MCF 10A (cell line): ENCODE results near the gene ERP44. TPM values are rescaled to one million over a fixed set of nuclear protein-coding genes. Genes with fewer than 3 reads are reported as not detected.
A peak's percentile ranks its signal among the peaks of the same experiment; 100 is the strongest.

Experiments used
- BruUV-seq: library from RNA; stranded (reverse); fragments of 400-500 nt; replicated peaks from 2 replicates; lab custom pipeline; 2021; lab: Mats Ljungman, UMichigan
- CTCF ChIA-PET: fragments of 300-600 bp; sonication (Branson Sonifier 250); formaldehyde crosslinking; extraction: SDS; loops from one replicate; lab custom pipeline; 2021; ENCODE audit warnings: antibody characterized with exemption, inconsistent platforms; lab: Yijun Ruan, JAX
- POLR2A ChIA-PET: fragments of 300-600, 350-650 bp; sonication (Branson Sonifier 250); formaldehyde crosslinking; extraction: SDS; loops from one replicate; lab custom pipeline; 2020; ENCODE audit warnings: antibody characterized with exemption, inconsistent platforms; lab: Yijun Ruan, JAX
- DNase-seq: peaks from one replicate; pipeline ENCODE4 v3.0.0-alpha.2; 2018; ENCODE audit not compliant: unreplicated experiment
- H3K27ac Mint-ChIP-seq: one replicate; pipeline ENCODE4 v1.8.0; 2022; ENCODE audit warnings: mild to moderate bottlenecking, low read depth, mixed read lengths; ENCODE audit not compliant: unreplicated experiment
- H3K27me3 Mint-ChIP-seq: one replicate; pipeline ENCODE4 v1.8.0; 2022; ENCODE audit warnings: mixed read lengths; ENCODE audit not compliant: insufficient read depth, unreplicated experiment
- H3K36me3 Mint-ChIP-seq: one replicate; pipeline ENCODE4 v1.8.0; 2022; ENCODE audit warnings: mild to moderate bottlenecking, moderate library complexity, mixed read lengths; ENCODE audit not compliant: insufficient read depth, unreplicated experiment
- H3K4me1 Mint-ChIP-seq: one replicate; pipeline ENCODE4 v1.8.0; 2022; ENCODE audit warnings: mixed read lengths; ENCODE audit not compliant: insufficient read depth, unreplicated experiment
- H3K4me3 Mint-ChIP-seq: one replicate; pipeline ENCODE4 v1.8.0; 2022; ENCODE audit warnings: mild to moderate bottlenecking, moderate library complexity, mixed read lengths; ENCODE audit not compliant: unreplicated experiment
- H3K9me3 Mint-ChIP-seq: one replicate; pipeline ENCODE4 v1.8.0; 2022; ENCODE audit warnings: mixed read lengths; ENCODE audit not compliant: unreplicated experiment
- intact Hi-C: fragments of 100-400 bp; cut with micrococcal nuclease; formaldehyde crosslinking; loops from 2 replicates; pipeline ENCODE4 v1.14.1; 2022
- total RNA-seq: library from RNA; stranded (reverse); gene quantifications from 2 replicates; pipeline ENCODE4 v1.2.3, GENCODE V29; 2022
- TF ChIP-seq, protein P1 (sequence below): fragments of 200-600 bp; IDR thresholded peaks from one replicate; pipeline ENCODE4 v1.8.0; 2022; ENCODE audit warnings: antibody characterized with exemption, mild to moderate bottlenecking; ENCODE audit not compliant: unreplicated experiment

The ERP44 gene
- total RNA-seq, 1 experiment from 2014 or later, result 26.3 TPM

DNA sequence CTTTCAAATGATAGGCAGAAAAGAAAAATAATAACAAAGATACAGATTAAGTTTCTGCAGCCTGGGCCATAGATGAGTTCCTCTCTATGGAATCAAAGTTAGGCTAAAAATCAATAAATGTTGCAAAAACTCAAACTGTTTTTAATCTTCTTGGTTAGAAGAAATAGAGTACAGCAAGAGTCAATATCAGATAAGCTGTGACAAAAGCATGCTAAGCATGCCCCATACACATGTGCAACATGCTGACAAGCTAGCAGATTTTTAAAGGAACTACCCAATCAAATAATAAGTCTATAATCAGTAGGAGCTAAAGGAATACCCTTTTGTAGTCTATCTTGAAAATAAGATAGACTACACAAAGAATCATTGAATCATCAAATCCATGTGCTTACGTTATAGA, 6.7 kb downstream of the ERP44 start:
- DNase-seq, result no peak
- TF ChIP-seq, protein P1, sequence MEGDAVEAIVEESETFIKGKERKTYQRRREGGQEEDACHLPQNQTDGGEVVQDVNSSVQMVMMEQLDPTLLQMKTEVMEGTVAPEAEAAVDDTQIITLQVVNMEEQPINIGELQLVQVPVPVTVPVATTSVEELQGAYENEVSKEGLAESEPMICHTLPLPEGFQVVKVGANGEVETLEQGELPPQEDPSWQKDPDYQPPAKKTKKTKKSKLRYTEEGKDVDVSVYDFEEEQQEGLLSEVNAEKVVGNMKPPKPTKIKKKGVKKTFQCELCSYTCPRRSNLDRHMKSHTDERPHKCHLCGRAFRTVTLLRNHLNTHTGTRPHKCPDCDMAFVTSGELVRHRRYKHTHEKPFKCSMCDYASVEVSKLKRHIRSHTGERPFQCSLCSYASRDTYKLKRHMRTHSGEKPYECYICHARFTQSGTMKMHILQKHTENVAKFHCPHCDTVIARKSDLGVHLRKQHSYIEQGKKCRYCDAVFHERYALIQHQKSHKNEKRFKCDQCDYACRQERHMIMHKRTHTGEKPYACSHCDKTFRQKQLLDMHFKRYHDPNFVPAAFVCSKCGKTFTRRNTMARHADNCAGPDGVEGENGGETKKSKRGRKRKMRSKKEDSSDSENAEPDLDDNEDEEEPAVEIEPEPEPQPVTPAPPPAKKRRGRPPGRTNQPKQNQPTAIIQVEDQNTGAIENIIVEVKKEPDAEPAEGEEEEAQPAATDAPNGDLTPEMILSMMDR, result no peak
- ChIA-PET POLR2A (interaction anchor here (0.7 to 1.4 kb wide), 2 partner anchors 18 to 88 kb away, joined by 3 read pairs; no protein-coding TSS in a partner anchor), CTCF (no interaction called here)
- H3K27me3 Mint-ChIP-seq, result no peaks in the 10 kb centered on the region
- H3K4me3 Mint-ChIP-seq, result no peak overlapping the region
- no TSS peak for BruUV-seq
- intact Hi-C loops, result no loop called here
- H3K9me3 Mint-ChIP-seq, result no peaks in the 10 kb centered on the region
- peaks cover 31% of the 10 kb centered on the region for H3K4me1 Mint-ChIP-seq
- H3K36me3 Mint-ChIP-seq, result no peaks in the 10 kb centered on the region
- no peak overlapping the region for H3K27ac Mint-ChIP-seq

DNA sequence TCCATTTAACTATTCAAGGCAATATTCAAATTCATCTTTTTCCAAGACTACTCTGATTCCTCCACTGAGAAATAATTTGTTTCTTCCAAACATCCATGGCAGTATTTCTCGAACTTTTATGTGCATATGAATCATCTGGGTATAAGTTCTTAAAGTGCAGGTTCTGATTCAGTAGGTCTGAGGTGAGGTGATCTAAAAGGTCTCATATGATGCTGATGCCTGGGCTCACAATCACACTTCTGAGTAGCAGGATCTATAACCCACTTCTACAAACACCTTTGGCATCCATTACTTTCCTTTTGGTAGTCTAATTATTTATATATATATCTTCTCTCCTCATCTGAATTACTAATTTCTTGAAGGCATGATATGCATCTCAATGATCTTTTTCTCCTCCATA, 7.2 kb downstream of the ERP44 start:
- intact Hi-C loops, result no loop called here
- Mint-ChIP-seq H3K27me3 (no peaks in the 10 kb centered on the region), H3K9me3 (no peaks in the 10 kb centered on the region), H3K4me1 (peaks cover 29% of the 10 kb centered on the region), H3K4me3 (no peak overlapping the region), H3K27ac (no peak overlapping the region), H3K36me3 (no peaks in the 10 kb centered on the region)
- CTCF ChIA-PET, result no interaction called here
- POLR2A ChIA-PET, result interaction anchor here (1.4 to 2.7 kb wide), 2 partner anchors 7 to 19 kb away, joined by 3 to 13 read pairs; partner anchors contain the start of genes ERP44 and INVS
- no peak for DNase-seq
- TF ChIP-seq, protein P1, result no peak
- no TSS peak for BruUV-seq

DNA sequence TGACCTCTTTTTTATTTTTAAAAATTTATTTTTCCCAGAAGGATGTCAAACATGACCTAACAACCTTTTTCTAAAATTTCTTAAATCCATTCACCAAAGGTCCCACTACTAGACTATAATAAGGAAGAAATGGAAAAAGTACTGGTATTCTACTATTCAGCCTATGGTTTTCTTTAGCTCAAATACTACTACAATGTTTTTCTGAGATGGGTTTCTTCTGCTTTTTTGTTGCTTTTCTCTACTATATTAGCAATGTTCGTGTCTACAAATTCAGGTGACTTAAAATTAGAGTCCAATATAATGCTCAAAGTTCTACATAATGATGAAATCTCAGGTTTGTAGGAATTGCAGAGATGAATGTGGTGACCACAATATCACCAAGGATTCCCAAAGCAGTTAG, 7.9 kb downstream of the ERP44 start:
- intact Hi-C loops, result no loop called here
- no peak overlapping the region for H3K27ac Mint-ChIP-seq
- no peak overlapping the region for H3K4me3 Mint-ChIP-seq
- peaks cover 28% of the 10 kb centered on the region for H3K4me1 Mint-ChIP-seq
- CTCF ChIA-PET, result interaction anchor here (0.6 kb wide), 2 partner anchors 262 to 549 kb away, joined by 3 read pairs; no protein-coding TSS in a partner anchor
- H3K36me3 Mint-ChIP-seq, result no peaks in the 10 kb centered on the region
- TF ChIP-seq, protein P1, result no peak
- BruUV-seq, result no TSS peak
- no peak for DNase-seq
- H3K27me3 Mint-ChIP-seq, result no peaks in the 10 kb centered on the region
- POLR2A ChIA-PET, result interaction anchor here (0.6 to 2.7 kb wide), 5 partner anchors 8 to 869 kb away, joined by 3 to 13 read pairs (median 3); partner anchors contain the start of genes ALG2, ERP44, INVS and SEC61B
- H3K9me3 Mint-ChIP-seq, result no peaks in the 10 kb centered on the region

DNA sequence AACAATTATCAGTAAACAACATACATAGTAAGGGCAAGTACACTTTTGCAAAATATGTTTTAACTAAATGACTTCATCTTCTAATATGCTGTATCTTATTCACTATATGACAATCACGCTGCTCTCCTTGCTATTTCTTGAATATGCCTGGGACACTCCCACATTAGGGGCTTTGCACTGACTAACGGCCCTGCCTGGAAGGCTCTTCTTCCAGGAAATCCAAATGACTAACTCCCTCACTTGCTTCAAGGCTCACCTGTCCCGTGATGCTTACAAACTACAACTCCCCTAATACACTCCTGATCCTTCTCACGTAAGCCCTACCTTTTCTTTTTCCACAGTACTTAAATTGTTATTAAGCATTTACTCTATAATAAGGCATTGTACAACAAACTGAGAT, 10.6 kb downstream of the ERP44 start:
- no peaks in the 10 kb centered on the region for H3K36me3 Mint-ChIP-seq
- CTCF ChIA-PET, result no interaction called here
- no peak overlapping the region for H3K4me3 Mint-ChIP-seq
- POLR2A ChIA-PET, result no interaction called here
- no peaks in the 10 kb centered on the region for H3K9me3 Mint-ChIP-seq
- BruUV-seq, result no TSS peak
- DNase-seq, result peak; percentile 69
- TF ChIP-seq, protein P1, result no peak
- H3K27ac Mint-ChIP-seq, result no peak overlapping the region
- no peaks in the 10 kb centered on the region for H3K27me3 Mint-ChIP-seq
- peaks cover 29% of the 10 kb centered on the region for H3K4me1 Mint-ChIP-seq
- intact Hi-C loops, result no loop called here
